K562 (cell line): ENCODE measurements around the gene PAN2. TPM values are rescaled to one million over a fixed set of nuclear protein-coding genes. Genes with fewer than 3 reads are reported as not detected.

Experiments used
- CGGBP1 ChIP-seq: fragments of 250-450 bp; sonication (Bioruptor Pico); IDR thresholded peaks from 2 replicates; pipeline ENCODE4 v1.9.0; 2021; ENCODE audit warnings: mild to moderate bottlenecking
- E2F4 ChIP-seq: sonication (generic); formaldehyde crosslinking; IDR thresholded peaks from 2 replicates; pipeline ENCODE4 v1.8.0; 2022; ENCODE audit warnings: mild to moderate bottlenecking, low read depth, missing genetic modification reagents
- GATA2 ChIP-seq: sonication (generic); formaldehyde crosslinking; IDR thresholded peaks from 2 replicates; pipeline ENCODE4 v1.4.0; 2020; ENCODE audit warnings: mild to moderate bottlenecking, missing genetic modification reagents
- HNRNPL ChIP-seq: fragments of 200-400 bp; formaldehyde crosslinking; IDR thresholded peaks from 2 replicates; pipeline ENCODE4 v1.6.1; 2017; ENCODE audit warnings: low read depth, mild to moderate bottlenecking, low read length
- MAFF ChIP-seq: IDR thresholded peaks from 2 replicates; pipeline ENCODE4 v1.6.1; 2012; ENCODE audit warnings: low read length, improper control_type of control experiment
- NCOR1 ChIP-seq: fragments of 450-650 bp; IDR thresholded peaks from 2 replicates; pipeline ENCODE4 v1.6.1; 2016; ENCODE audit warnings: mild to moderate bottlenecking, moderate library complexity
- NR0B1 ChIP-seq: fragments of 450-650 bp; IDR thresholded peaks from one replicate; pipeline ENCODE4 v1.6.1; 2018; ENCODE audit warnings: mild to moderate bottlenecking, moderate library complexity; ENCODE audit not compliant: partially characterized antibody
- PHB2 ChIP-seq: fragments of 450-650 bp; IDR thresholded peaks from 2 replicates; pipeline ENCODE4 v1.6.1; 2017; ENCODE audit warnings: low read depth
- POLR2H ChIP-seq: IDR thresholded peaks from 2 replicates; pipeline ENCODE4 v1.6.1; 2016; ENCODE audit warnings: missing genetic modification characterization, low read depth, mild to moderate bottlenecking, control low read depth, missing compliant biosample characterization, moderate library complexity
- RHOXF2B ChIP-seq: fragments of 250-450 bp; sonication (Bioruptor Pico); conservative IDR thresholded peaks from 2 replicates; pipeline ENCODE4 v1.5.1; 2021
- SMARCB1 ChIP-seq: IDR thresholded peaks from 2 replicates; pipeline ENCODE4 v1.6.1; 2011; ENCODE audit warnings: improper control_type of control experiment, low read depth; ENCODE audit not compliant: insufficient read length
- TCF7 ChIP-seq: sonication (generic); IDR thresholded peaks from 2 replicates; pipeline ENCODE4 v1.6.1; 2016; ENCODE audit warnings: antibody characterized with exemption, borderline replicate concordance
- TEAD4 ChIP-seq, 2 experiments: sonication (generic) in 1 of 2; formaldehyde crosslinking in 1 of 2; IDR thresholded peaks; 2 replicates each; pipeline versions ENCODE4 v1.6.1 to v1.8.0; 2012 to 2022; ENCODE audit warnings: borderline replicate concordance in 1 of 2, inconsistent platforms in 1 of 2, low read length in 1 of 2, mild to moderate bottlenecking in 1 of 2, missing genetic modification reagents in 1 of 2
- THAP12 ChIP-seq: fragments of 250-450 bp; sonication (Bioruptor Pico); IDR thresholded peaks from 2 replicates; pipeline ENCODE4 v1.9.0; 2021; ENCODE audit warnings: mild to moderate bottlenecking, inconsistent platforms
- ZNF436 ChIP-seq: fragments of 250-450, 450-650 bp; sonication (Bioruptor Pico); formaldehyde crosslinking; IDR thresholded peaks from 2 replicates; pipeline ENCODE4 v1.7.0; 2020; ENCODE audit warnings: mild to moderate bottlenecking
- polyA plus RNA-seq, 8 experiments: library from polyadenylated mRNA; depleted of rRNA in 4 of 8; stranded (reverse) in 5 of 8; unstranded in 3 of 8; fragments of >200 nt; fragmentation: Nextera tagmentation in 2 of 8; fragmentation: Illumina TruSeq in 1 of 8; extraction: Ambion mirVana in 2 of 8; extraction: Trizol in 1 of 8; gene quantifications; 2 replicates each; pipeline versions ENCODE4 v1.2.1 to v1.2.3, GENCODE V29; 2011 to 2014; ENCODE audit warnings: inconsistent platforms in 1 of 8, missing spikeins in 1 of 8
- total RNA-seq, 7 experiments: library from RNA; depleted of rRNA in 6 of 7; stranded (reverse); fragments of >200 nt in 6 of 7; fragmentation: Illumina TruSeq in 2 of 7; extraction: Trizol in 2 of 7; gene quantifications; 2 replicates each; pipeline versions ENCODE4 v1.2.1 to v1.2.3, GENCODE V29; 2011 to 2021; ENCODE audit warnings: low replicate concordance in 1 of 7
- TF ChIP-seq, protein P1 (sequence below): fragments of 200-800 bp; sonication (Bioruptor generic); IDR thresholded peaks from 2 replicates; pipeline ENCODE4 v1.6.1; 2016; ENCODE audit warnings: missing genetic modification characterization, missing compliant biosample characterization

The PAN2 gene
- total and polyA plus RNA-seq, 9 of the 15 experiments (the other 6 are each of a cell fraction or from before 2014, with no cell fraction given), result 15.0 to 66.1 (median 25.9) TPM

GRCh38 chr12:56333679-56334489, at the start of gene PAN2 (continued):
- TF ChIP-seq CGGBP1 (CRISPR knock-in tag), result no peak
- no peak for TF ChIP-seq MAFF
- no peak for TF ChIP-seq TCF7
- peak; percentile 46; the same call in 1 of the 2 replicates for TF ChIP-seq E2F4 (CRISPR knock-in tag)
- no peak for TF ChIP-seq HNRNPL
- 0 out of 2 replicates have a peak, but pooled peaks have one; percentile 19 for TF ChIP-seq PHB2
- peak; percentile 30; the same call in 1 of the 2 replicates for TF ChIP-seq TEAD4 (IDR thresholded peaks at IDR 0.05; ENCODE audit: low read length)
- TF ChIP-seq TEAD4 (CRISPR knock-in tag; IDR thresholded peaks at IDR 0.05; ENCODE audit: borderline replicate concordance), result no peak
- TF ChIP-seq RHOXF2B (CRISPR knock-in tag), result no peak
- TF ChIP-seq NCOR1, result peak; percentile 36; the same call in 1 of the 2 replicates
- TF ChIP-seq GATA2 (CRISPR knock-in tag), result no peak
- 0 out of 2 replicates have a peak, but pooled peaks have one; percentile 53 for TF ChIP-seq THAP12
- no peak for TF ChIP-seq ZNF436 (CRISPR knock-in tag)
- TF ChIP-seq POLR2H, result peak; percentile 97
- TF ChIP-seq, protein P1, sequence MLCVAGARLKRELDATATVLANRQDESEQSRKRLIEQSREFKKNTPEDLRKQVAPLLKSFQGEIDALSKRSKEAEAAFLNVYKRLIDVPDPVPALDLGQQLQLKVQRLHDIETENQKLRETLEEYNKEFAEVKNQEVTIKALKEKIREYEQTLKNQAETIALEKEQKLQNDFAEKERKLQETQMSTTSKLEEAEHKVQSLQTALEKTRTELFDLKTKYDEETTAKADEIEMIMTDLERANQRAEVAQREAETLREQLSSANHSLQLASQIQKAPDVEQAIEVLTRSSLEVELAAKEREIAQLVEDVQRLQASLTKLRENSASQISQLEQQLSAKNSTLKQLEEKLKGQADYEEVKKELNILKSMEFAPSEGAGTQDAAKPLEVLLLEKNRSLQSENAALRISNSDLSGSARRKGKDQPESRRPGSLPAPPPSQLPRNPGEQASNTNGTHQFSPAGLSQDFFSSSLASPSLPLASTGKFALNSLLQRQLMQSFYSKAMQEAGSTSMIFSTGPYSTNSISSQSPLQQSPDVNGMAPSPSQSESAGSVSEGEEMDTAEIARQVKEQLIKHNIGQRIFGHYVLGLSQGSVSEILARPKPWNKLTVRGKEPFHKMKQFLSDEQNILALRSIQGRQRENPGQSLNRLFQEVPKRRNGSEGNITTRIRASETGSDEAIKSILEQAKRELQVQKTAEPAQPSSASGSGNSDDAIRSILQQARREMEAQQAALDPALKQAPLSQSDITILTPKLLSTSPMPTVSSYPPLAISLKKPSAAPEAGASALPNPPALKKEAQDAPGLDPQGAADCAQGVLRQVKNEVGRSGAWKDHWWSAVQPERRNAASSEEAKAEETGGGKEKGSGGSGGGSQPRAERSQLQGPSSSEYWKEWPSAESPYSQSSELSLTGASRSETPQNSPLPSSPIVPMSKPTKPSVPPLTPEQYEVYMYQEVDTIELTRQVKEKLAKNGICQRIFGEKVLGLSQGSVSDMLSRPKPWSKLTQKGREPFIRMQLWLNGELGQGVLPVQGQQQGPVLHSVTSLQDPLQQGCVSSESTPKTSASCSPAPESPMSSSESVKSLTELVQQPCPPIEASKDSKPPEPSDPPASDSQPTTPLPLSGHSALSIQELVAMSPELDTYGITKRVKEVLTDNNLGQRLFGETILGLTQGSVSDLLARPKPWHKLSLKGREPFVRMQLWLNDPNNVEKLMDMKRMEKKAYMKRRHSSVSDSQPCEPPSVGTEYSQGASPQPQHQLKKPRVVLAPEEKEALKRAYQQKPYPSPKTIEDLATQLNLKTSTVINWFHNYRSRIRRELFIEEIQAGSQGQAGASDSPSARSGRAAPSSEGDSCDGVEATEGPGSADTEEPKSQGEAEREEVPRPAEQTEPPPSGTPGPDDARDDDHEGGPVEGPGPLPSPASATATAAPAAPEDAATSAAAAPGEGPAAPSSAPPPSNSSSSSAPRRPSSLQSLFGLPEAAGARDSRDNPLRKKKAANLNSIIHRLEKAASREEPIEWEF, result peak; percentile 86
- TF ChIP-seq NR0B1, result no peak
- TF ChIP-seq SMARCB1, result no peak
